HG03520 (cell line): ENCODE results near the gene NET1.
"Not testable (repeated sequence)": the region's sequence is repeated elsewhere in the genome, so short reads cannot be mapped to it uniquely, and the experiment has no call there.

Experiments
- ATAC-seq: cut with Tn5 transposase; IDR thresholded peaks from one replicate; pipeline ENCODE4 v1.9.1; 2021; ENCODE audit warnings: mild to moderate bottlenecking, moderate library complexity; ENCODE audit not compliant: unreplicated experiment

Gene NET1

GRCh38 chr10:5396556-5397300 is 15.6 kb upstream of the NET1 start:
- ATAC-seq: no peak

GRCh38 chr10:5399332-5399731 is 13.0 kb upstream of the NET1 start:
- no peak for ATAC-seq

GRCh38 chr10:5400468-5401240 is 11.7 kb upstream of the NET1 start:
- no peak for ATAC-seq

GRCh38 chr10:5402798-5403197 is 9.6 kb upstream of the NET1 start:
- ATAC-seq: no peak

- no peak for ATAC-seq
Measured at GRCh38 chr10:5404208-5405041, 7.9 kb upstream of the NET1 start, which contains the start of gene TUBAL3. Gene TUBAL3 (minus strand): TSS chr10:5404828. CDS start chr10:5404792, 36 bp downstream.

- no peak for ATAC-seq
Measured at GRCh38 chr10:5406918-5407317, 5.4 kb upstream of the NET1 start.

GRCh38 chr10:5410787-5411186 is 1.6 kb upstream of the NET1 start:
- not testable (repeated sequence) for ATAC-seq

- ATAC-seq: no peak
Measured at GRCh38 chr10:5411941-5412276, 448 bp upstream of the NET1 start.

- ATAC-seq: no peak
Measured at GRCh38 chr10:5413012-5413938, 918 bp downstream of the NET1 start.

- no peak for ATAC-seq
Measured at GRCh38 chr10:5416981-5417380, 4.6 kb downstream of the NET1 start.

- no peak for ATAC-seq
Measured at GRCh38 chr10:5418584-5418983, 6.2 kb downstream of the NET1 start.

GRCh38 chr10:5419466-5420094 is 7.2 kb downstream of the NET1 start:
- no peak for ATAC-seq

GRCh38 chr10:5423771-5424170 is 11.4 kb downstream of the NET1 start:
- ATAC-seq: no peak

GRCh38 chr10:5424751-5425150 is 12.4 kb downstream of the NET1 start:
- ATAC-seq: no peak

GRCh38 chr10:5428133-5428532 is 15.8 kb downstream of the NET1 start:
- no peak for ATAC-seq

GRCh38 chr10:5433182-5433581 is 20.8 kb downstream of the NET1 start:
- ATAC-seq: no peak

- no peak for ATAC-seq
Measured at GRCh38 chr10:5434017-5434753, 21.8 kb downstream of the NET1 start.

- ATAC-seq: no peak
Measured at GRCh38 chr10:5435328-5435727, 23.0 kb downstream of the NET1 start.

GRCh38 chr10:5440206-5440605 is 27.8 kb downstream of the NET1 start:
- ATAC-seq: no peak
